ENCODE measurements around the gene DNAH17. TPM values are rescaled to one million over a fixed set of nuclear protein-coding genes. Genes with fewer than 3 reads are reported as not detected.

DNAH17 gene
- total RNA-seq, 1 donor from 2014 or later: 2.8 TPM

GRCh38 chr17:78374631-78375274 lies 202.4 kb downstream of the DNAH17 start:
- peak overlapping the region; percentile 73 for H3K27ac ChIP-seq
- intact Hi-C loops (cut with DNase I): no loop called here
- ATAC-seq (no peak), DNase-seq (no peak)
- H3K36me3 ChIP-seq: no peaks in the 10 kb centered on the region
- no peak overlapping the region for H3K4me3 ChIP-seq
- no peak for TF ChIP-seq CTCF (IDR thresholded peaks at IDR 0.05)
- H3K27me3 ChIP-seq: no peaks in the 10 kb centered on the region
- H3K9me3 ChIP-seq: no peaks in the 10 kb centered on the region
- H3K4me1 ChIP-seq: peaks cover 45% of the 10 kb centered on the region

- no peaks in the 10 kb centered on the region for H3K36me3 ChIP-seq
- H3K4me3 ChIP-seq: no peak overlapping the region
- ATAC-seq (no peak), DNase-seq (no peak)
- H3K27ac ChIP-seq: peak overlapping the region; percentile 73
- peaks cover 40% of the 10 kb centered on the region for H3K4me1 ChIP-seq
- intact Hi-C loops (cut with DNase I): no loop called here
- H3K9me3 ChIP-seq: no peaks in the 10 kb centered on the region
- H3K27me3 ChIP-seq: no peaks in the 10 kb centered on the region
- TF ChIP-seq CTCF (IDR thresholded peaks at IDR 0.05): no peak
Measured at GRCh38 chr17:78374189-78374588, 203.0 kb downstream of the DNAH17 start.

Other genes starting within 250 kb of the DNAH17 start
- 82.0 TPM for gene SOCS3, start 217.3 kb downstream of the DNAH17 start, total RNA-seq
- 95.5 TPM for gene PGS1, start 198.7 kb downstream of the DNAH17 start, total RNA-seq
- gene CYTH1, start 204.9 kb upstream of the DNAH17 start, total RNA-seq: 103 TPM